Kidney (tissue), 14 donors: ENCODE results near the gene STEEP1. TPM values are rescaled to one million over a fixed set of nuclear protein-coding genes. Genes with fewer than 3 reads are reported as not detected.

ENCODE experiments used
- DNase-seq, 5 donors: peaks; one replicate each; pipeline ENCODE4 v3.0.0-alpha.2; 2013 to 2020
- FAIRE-seq: peaks from 2 replicates; lab custom pipeline; 2012; peaks lifted over from hg19 to GRCh38; lab: Jason Lieb, UNC
- H3K27ac ChIP-seq, 2 donors: one replicate each; pipeline ENCODE4 v1.7.0; 2013; ENCODE audit warnings: low read depth in 2 of 2, low read length in 2 of 2, inconsistent platforms in 1 of 2
- H3K27me3 ChIP-seq: one replicate; pipeline ENCODE4 v1.7.1; 2013; ENCODE audit warnings: low read length, inconsistent platforms; ENCODE audit not compliant: control insufficient read depth, insufficient read depth
- H3K36me3 ChIP-seq, 3 donors: one replicate each; pipeline versions ENCODE4 v1.7.0 to v1.7.1; 2013; ENCODE audit warnings: low read length in 3 of 3, control low read depth in 1 of 3, inconsistent platforms in 1 of 3; ENCODE audit not compliant: insufficient read depth in 3 of 3, control insufficient read depth in 2 of 3
- H3K4me1 ChIP-seq, 3 donors: one replicate each; pipeline versions ENCODE4 v1.7.0 to v1.7.1; 2013; ENCODE audit warnings: low read length in 3 of 3, inconsistent platforms in 1 of 3, low read depth in 1 of 3; ENCODE audit not compliant: control insufficient read depth in 2 of 3, insufficient read depth in 2 of 3
- H3K4me3 ChIP-seq, 3 donors: one replicate each; pipeline versions ENCODE4 v1.7.0 to v1.8.1; 2013; ENCODE audit warnings: low read length in 3 of 3, control low read depth in 1 of 3, inconsistent platforms in 1 of 3
- H3K9ac ChIP-seq, 3 donors: one replicate each; pipeline versions ENCODE4 v1.7.0 to v1.7.1; 2013; ENCODE audit warnings: low read length in 3 of 3, control low read depth in 1 of 3, inconsistent platforms in 1 of 3
- H3K9me3 ChIP-seq, 3 donors: one replicate each; pipeline versions ENCODE4 v1.7.0 to v1.7.1; 2013; ENCODE audit warnings: low read length in 3 of 3, control low read depth in 1 of 3, inconsistent platforms in 1 of 3; ENCODE audit not compliant: control insufficient read depth in 2 of 3, insufficient read depth in 1 of 3
- intact Hi-C: fragments of 100-400 bp; cut with DNase I; formaldehyde crosslinking; loops from one replicate; pipeline ENCODE4 v1.11.1; 2022
- polyA plus RNA-seq: library from polyadenylated mRNA; stranded (reverse); fragments of 350-450 nt; fragmentation: Illumina TruSeq; extraction: RNeasy Lipid Tissue Mini Kit (QIAGEN cat#74804); gene quantifications from one replicate; pipeline ENCODE4 v1.2.3, GENCODE V29; 2014; ENCODE audit warnings: low read depth, low replicate concordance; ENCODE audit not compliant: insufficient read depth
- total RNA-seq: library from RNA; stranded (reverse); fragmentation: NEBNext Ultra II Directional; extraction: Animal tissue kit (Norgen Biotek cat#: 25700); gene quantifications from one replicate; pipeline ENCODE4 v1.2.1, GENCODE V29; 2021
- TF ChIP-seq, protein P1 (sequence below): IDR thresholded peaks from 3 replicates; pipeline ENCODE4 v1.5.1; 2012; ENCODE audit warnings: mild to moderate bottlenecking, moderate library complexity, borderline replicate concordance; ENCODE audit not compliant: insufficient read depth; ENCODE audit errors: extremely low read depth
- donor health status: control.
- donor health status: control.
- donor health status: control.
- donor health status: control.
- donor health status: control.
- donor health status: DM: yes; HTN: yes; CAD: no.
- donor health status: Normal renal cell carcinoma (clear cell type).

STEEP1 gene
- total and polyA plus RNA-seq, 2 donors from 2014 or later, result 23.7 to 24.2 TPM

DNA sequence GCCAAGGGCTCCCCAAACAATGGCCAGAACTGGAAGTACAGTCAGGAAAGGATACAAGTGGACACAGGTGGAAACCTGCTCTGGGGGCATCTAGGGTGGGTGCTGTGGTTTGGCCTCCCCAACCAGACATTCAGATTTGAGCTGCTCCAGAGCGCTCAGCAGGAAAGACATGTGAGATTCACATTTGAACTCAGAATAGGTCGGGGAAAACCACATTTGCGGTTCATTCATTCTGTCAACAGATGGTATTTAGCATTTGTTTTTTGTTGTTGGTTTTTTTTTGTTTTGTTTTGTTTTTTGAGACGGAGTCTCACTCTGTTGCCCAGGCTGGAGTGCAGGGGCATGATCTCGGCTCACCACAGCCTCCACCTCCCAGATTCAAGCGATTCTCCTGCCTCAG, 44.0 kb downstream of the STEEP1 start:
- TF ChIP-seq, protein P1, sequence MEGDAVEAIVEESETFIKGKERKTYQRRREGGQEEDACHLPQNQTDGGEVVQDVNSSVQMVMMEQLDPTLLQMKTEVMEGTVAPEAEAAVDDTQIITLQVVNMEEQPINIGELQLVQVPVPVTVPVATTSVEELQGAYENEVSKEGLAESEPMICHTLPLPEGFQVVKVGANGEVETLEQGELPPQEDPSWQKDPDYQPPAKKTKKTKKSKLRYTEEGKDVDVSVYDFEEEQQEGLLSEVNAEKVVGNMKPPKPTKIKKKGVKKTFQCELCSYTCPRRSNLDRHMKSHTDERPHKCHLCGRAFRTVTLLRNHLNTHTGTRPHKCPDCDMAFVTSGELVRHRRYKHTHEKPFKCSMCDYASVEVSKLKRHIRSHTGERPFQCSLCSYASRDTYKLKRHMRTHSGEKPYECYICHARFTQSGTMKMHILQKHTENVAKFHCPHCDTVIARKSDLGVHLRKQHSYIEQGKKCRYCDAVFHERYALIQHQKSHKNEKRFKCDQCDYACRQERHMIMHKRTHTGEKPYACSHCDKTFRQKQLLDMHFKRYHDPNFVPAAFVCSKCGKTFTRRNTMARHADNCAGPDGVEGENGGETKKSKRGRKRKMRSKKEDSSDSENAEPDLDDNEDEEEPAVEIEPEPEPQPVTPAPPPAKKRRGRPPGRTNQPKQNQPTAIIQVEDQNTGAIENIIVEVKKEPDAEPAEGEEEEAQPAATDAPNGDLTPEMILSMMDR, result no peak
- no peak overlapping the region for H3K27ac ChIP-seq
- no peak overlapping the region for H3K9ac ChIP-seq
- no peak for FAIRE-seq
- intact Hi-C loops, result no loop called here
- no peak overlapping the region for H3K4me3 ChIP-seq
- no peak for DNase-seq
- no peaks in the 10 kb centered on the region for H3K36me3 ChIP-seq
- H3K27me3 ChIP-seq, result no peaks in the 10 kb centered on the region
- no peaks in the 10 kb centered on the region for H3K9me3 ChIP-seq
- no peaks in the 10 kb centered on the region for H3K4me1 ChIP-seq

DNA sequence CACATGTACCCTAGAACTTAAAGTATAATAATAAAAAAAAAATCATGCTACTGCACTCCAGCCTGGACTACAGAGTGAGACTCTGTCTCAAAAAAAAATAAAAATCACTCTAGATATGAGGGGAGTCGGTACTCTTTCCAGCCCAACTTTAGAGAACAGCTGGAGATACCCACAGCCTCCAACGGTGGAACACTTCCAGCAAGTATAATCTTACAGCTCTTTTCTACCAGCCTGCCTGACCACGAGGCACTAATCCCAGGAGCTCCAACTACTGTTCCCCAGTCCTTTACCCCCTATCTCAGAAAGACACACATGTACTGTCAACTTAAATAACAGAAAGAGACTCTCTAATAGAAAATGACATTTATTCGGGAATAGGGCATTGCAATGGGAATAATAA, 46.8 kb downstream of the STEEP1 start:
- Histone ChIP-seq H3K4me3 (no peak overlapping the region), H3K27me3 (no peaks in the 10 kb centered on the region), H3K36me3 (no peaks in the 10 kb centered on the region), H3K9ac (no peak overlapping the region), H3K4me1 (no peaks in the 10 kb centered on the region), H3K9me3 (no peaks in the 10 kb centered on the region), H3K27ac (no peak overlapping the region)
- DNase-seq (no peak), FAIRE-seq (no peak)
- intact Hi-C loops, result no loop called here
- TF ChIP-seq, protein P1, result no peak

DNA sequence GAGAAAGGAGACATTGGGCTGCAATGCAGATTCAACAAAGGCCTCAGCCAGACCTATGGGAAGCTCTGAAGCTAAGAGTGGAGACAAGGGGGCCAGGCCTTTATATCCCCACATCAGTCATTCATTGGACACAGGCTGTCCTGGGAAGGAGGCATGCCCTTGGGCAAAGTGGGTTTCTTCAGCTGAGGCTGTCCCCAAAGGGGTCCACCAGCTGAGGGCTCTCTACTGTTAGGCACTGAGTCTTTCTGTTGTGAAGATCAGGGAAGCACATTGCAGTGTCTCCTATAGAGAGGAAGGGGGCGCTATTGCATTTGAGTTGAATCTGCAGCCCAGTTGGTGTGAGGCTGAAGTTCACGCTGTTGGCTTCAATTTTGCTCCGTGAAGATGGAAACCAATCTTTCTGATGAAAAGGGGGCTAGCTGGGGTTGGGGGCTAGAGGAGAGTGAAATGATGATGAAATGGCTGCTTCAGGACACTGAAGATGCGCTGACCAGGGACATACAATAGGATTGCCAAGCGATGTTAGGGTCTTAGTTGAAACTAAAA, 49.0 kb downstream of the STEEP1 start:
- no peak overlapping the region for H3K9ac ChIP-seq
- H3K9me3 ChIP-seq, result no peaks in the 10 kb centered on the region
- TF ChIP-seq, protein P1, result peak; percentile 74
- peak in 4 of 5 donors; percentile 34 to 75 (median 58) for DNase-seq
- intact Hi-C loops, result no loop called here
- FAIRE-seq, result peak; percentile 76
- no peaks in the 10 kb centered on the region for H3K4me1 ChIP-seq
- H3K36me3 ChIP-seq, result no peaks in the 10 kb centered on the region
- H3K27me3 ChIP-seq, result no peaks in the 10 kb centered on the region
- H3K27ac ChIP-seq, result no peak overlapping the region
- H3K4me3 ChIP-seq, result no peak overlapping the region
